GM18870 (cell line): ENCODE data around the gene CLPX.
"Not testable (repeated sequence)": the region's sequence is repeated elsewhere in the genome, so short reads cannot be mapped to it uniquely, and the experiment has no call there.

Experiments used
- ATAC-seq: cut with Tn5 transposase; IDR thresholded peaks from one replicate; pipeline ENCODE4 v1.9.1; 2021; ENCODE audit warnings: moderate library complexity; ENCODE audit not compliant: unreplicated experiment

Gene CLPX

GRCh38 chr15:65102912-65103311, 82.2 kb downstream of the CLPX start:
- ATAC-seq: no peak

- ATAC-seq: no peak
Observed at GRCh38 chr15:65101891-65102708, 83.0 kb downstream of the CLPX start.

GRCh38 chr15:65101411-65101890, 83.7 kb downstream of the CLPX start:
- ATAC-seq: no peak

- no peak for ATAC-seq
Observed at GRCh38 chr15:65100442-65100841, 84.7 kb downstream of the CLPX start.

GRCh38 chr15:65099801-65100200, 85.3 kb downstream of the CLPX start:
- not testable (repeated sequence) for ATAC-seq

- ATAC-seq: no peak
Observed at GRCh38 chr15:65099336-65099735, 85.8 kb downstream of the CLPX start.
